ENCODE data around the gene HMGN4. TPM values are rescaled to one million over a fixed set of nuclear protein-coding genes. Genes with fewer than 3 reads are reported as not detected.
A peak's percentile ranks its signal among the peaks of the same experiment; 100 is the strongest.

The HMGN4 gene
- total RNA-seq, 3 donors from 2014 or later = 57.0 to 96.6 (median 82.6) TPM

DNA sequence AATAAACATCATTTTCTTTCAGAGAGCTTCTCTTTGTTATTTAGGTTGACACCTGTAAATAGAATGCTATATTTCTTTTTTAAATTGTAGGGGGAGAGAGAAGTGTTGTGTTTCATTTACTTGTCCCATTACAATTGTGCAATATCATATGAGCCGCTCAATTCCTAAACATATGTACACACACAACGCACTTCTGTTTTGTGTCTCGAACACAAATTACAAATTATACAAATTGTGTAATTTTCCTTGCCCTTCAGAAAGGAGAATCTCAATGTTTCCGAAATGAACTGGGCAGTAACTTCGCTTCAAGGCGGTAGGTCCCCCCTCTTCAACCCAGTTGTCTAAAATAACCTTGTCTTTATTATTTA lies 55.9 kb downstream of the HMGN4 start:
- peaks cover 6 to 8% of the 10 kb centered on the region in 2 donors for H3K4me1 ChIP-seq
- H3K4me3 ChIP-seq = no peak overlapping the region
- intact Hi-C loops (cut with DNase I; ENCODE audit: low total_unique reads) = no loop called here
- peaks cover 3% of the 10 kb centered on the region for H3K36me3 ChIP-seq
- H3K9me3 ChIP-seq = no peaks in the 10 kb centered on the region
- no peak for DNase-seq (ENCODE audit: low spot score in 2 of 2)
- H3K27ac ChIP-seq = no peak overlapping the region
- peaks cover 0 to 24% of the 10 kb centered on the region in 2 donors for H3K27me3 ChIP-seq
- TF ChIP-seq POLR2AphosphoS5 (IDR thresholded peaks at IDR 0.05) = no peak
- TF ChIP-seq, protein P1, sequence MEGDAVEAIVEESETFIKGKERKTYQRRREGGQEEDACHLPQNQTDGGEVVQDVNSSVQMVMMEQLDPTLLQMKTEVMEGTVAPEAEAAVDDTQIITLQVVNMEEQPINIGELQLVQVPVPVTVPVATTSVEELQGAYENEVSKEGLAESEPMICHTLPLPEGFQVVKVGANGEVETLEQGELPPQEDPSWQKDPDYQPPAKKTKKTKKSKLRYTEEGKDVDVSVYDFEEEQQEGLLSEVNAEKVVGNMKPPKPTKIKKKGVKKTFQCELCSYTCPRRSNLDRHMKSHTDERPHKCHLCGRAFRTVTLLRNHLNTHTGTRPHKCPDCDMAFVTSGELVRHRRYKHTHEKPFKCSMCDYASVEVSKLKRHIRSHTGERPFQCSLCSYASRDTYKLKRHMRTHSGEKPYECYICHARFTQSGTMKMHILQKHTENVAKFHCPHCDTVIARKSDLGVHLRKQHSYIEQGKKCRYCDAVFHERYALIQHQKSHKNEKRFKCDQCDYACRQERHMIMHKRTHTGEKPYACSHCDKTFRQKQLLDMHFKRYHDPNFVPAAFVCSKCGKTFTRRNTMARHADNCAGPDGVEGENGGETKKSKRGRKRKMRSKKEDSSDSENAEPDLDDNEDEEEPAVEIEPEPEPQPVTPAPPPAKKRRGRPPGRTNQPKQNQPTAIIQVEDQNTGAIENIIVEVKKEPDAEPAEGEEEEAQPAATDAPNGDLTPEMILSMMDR (IDR thresholded peaks at IDR 0.05) = no peak
- no peak for TF ChIP-seq POLR2A (IDR thresholded peaks at IDR 0.05)

DNA sequence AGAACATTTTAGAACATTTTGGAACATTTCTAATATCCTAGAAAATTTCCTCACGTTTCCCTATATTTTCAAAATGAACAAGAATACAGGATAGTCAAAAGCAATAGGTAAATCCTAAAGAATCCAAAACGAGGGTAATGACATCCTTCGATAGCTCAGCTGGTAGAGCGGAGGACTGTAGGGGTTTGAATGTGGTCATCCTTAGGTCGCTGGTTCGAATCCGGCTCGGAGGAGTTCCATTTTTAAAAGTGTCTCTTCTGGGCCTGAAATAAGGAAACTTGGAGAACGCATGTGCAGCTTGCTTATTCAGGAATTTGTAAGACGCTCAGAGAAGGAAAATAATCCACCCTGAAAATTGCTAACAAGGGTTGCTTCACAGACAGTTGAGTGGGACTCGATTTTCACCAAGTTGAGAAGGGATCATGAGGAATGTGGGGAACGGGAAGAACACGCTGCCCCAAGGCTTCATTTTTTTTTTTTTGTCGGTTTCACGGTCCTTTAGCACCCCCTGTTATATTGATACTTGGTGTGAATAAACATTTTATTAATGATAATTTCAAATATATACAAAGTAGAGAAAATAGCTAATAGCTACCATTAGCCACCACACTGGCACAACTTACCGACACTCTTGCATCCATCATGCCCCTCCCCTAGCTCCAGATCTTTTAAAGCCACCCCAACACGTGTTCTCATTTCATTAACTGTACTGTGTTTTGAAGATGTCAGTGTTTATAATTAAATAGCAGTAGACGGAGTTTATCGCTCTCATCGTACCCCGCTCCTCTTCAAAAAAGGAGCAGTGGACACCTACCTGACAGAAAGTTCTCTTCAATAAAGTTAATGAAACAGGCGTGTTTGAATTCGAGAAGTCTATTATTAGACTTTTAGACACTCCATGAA lies 56.8 kb downstream of the HMGN4 start:
- intact Hi-C loops (cut with DNase I; ENCODE audit: low total_unique reads) = loop anchor here (5.0 kb wide), 1 partner anchor 1152 kb away; no protein-coding TSS in a partner anchor
- Histone ChIP-seq H3K36me3 (peaks cover 3% of the 10 kb centered on the region), H3K27me3 (peaks cover 0 to 24% of the 10 kb centered on the region in 2 donors), H3K9me3 (no peaks in the 10 kb centered on the region), H3K4me3 (peak overlapping the region; percentile 89 to 96 (median 94)), H3K4me1 (peaks cover 6 to 8% of the 10 kb centered on the region in 2 donors), H3K27ac (peak overlapping the region; percentile 61 to 88)
- TF ChIP-seq, protein P1 (IDR thresholded peaks at IDR 0.05) = no peak
- TF ChIP-seq POLR2A (IDR thresholded peaks at IDR 0.05) (no peak), POLR2AphosphoS5 (IDR thresholded peaks at IDR 0.05) (no peak)
- no peak for DNase-seq (ENCODE audit: low spot score in 2 of 2)

DNA sequence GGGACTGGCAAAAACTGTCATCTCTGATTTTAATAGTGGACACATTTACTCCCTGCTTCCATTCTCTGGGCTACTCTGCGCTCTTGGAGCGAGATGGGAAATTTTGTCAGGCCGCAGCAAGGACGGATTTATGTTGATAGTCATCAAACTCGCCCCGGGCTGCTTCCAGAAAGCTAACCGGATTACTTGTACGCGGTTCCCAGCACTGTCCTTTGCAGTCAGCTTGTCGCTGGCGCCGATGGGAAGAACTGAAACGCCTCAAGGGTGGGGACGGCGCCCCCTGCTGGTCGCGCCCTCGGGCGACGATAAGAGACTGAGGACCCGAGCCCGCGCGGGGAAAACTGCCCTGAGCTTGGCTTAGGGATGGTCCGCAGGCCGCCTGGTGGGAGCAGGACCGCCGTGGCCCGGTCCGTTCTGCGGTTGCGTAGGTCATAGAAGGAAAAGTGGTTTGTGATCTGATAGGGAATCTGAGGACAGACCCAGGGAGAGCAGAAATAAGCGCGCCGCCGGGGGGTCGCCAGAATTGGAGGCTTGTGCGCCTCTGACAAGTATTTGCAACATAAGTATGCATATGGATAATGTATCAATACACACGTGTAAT lies 57.6 kb downstream of the HMGN4 start:
- H3K4me3 ChIP-seq = peak overlapping the region; percentile 89 to 96 (median 94)
- peak overlapping the region; percentile 61 to 88 for H3K27ac ChIP-seq
- H3K4me1 ChIP-seq = peaks cover 6 to 8% of the 10 kb centered on the region in 2 donors
- DNase-seq (ENCODE audit: low spot score in 2 of 2) = peak; percentile 71 to 84
- peaks cover 0 to 24% of the 10 kb centered on the region in 2 donors for H3K27me3 ChIP-seq
- H3K36me3 ChIP-seq = peaks cover 3% of the 10 kb centered on the region
- intact Hi-C loops (cut with DNase I; ENCODE audit: low total_unique reads) = loop anchor here (5.0 kb wide), 1 partner anchor 1152 kb away; no protein-coding TSS in a partner anchor
- no peaks in the 10 kb centered on the region for H3K9me3 ChIP-seq
- no peak for TF ChIP-seq POLR2A (IDR thresholded peaks at IDR 0.05)
- TF ChIP-seq, protein P1 (IDR thresholded peaks at IDR 0.05) = peak; percentile 87 to 91 (median 90)
- peak in 2 of 3 donors; percentile 48 to 69 for TF ChIP-seq POLR2AphosphoS5 (IDR thresholded peaks at IDR 0.05)

Other genes starting within 250 kb of the HMGN4 start
- 10 to 100 TPM; 13.6 to 20.3 (median 13.8) TPM for gene BTN3A2, start 173.2 kb upstream of the HMGN4 start, total RNA-seq
- 10 to 100 TPM in 2 of 3 donors, 1 to 10 TPM in 1; 4.8 to 18.7 (median 11.5) TPM for gene BTN2A2, start 155.3 kb upstream of the HMGN4 start, total RNA-seq
- gene BTN3A1, start 136.1 kb upstream of the HMGN4 start, total RNA-seq = 10 to 100 TPM in 2 of 3 donors, 1 to 10 TPM in 1; 9.1 to 23.4 (median 12.8) TPM
- 10 to 100 TPM in 2 of 3 donors, 1 to 10 TPM in 1; 7.4 to 18.0 (median 12.5) TPM for gene BTN3A3, start 97.9 kb upstream of the HMGN4 start, total RNA-seq
- gene BTN2A1, start 80.4 kb upstream of the HMGN4 start, total RNA-seq = 10 to 100 TPM; 10.6 to 19.6 (median 14.1) TPM
- gene BTN1A1, start 38.1 kb upstream of the HMGN4 start, total RNA-seq = not detected
- gene ABT1, start 58.6 kb downstream of the HMGN4 start, total RNA-seq = 10 to 100 TPM; 13.8 to 19.5 (median 18.0) TPM
- gene ZNF322, start 121.4 kb downstream of the HMGN4 start, total RNA-seq = 10 to 100 TPM; 12.6 to 28.5 (median 16.4) TPM

Measured in breast epithelium (tissue), 4 donors.